ENCODE measurements around the gene LTF.

- no peak for TF ChIP-seq CTCF (IDR thresholded peaks at IDR 0.05; ENCODE audit: low read depth, low read length, missing input control)
- TF ChIP-seq MAX (IDR thresholded peaks at IDR 0.05): no peak
- TF ChIP-seq SP1 (IDR thresholded peaks at IDR 0.05): no peak
- TF ChIP-seq, protein P1, sequence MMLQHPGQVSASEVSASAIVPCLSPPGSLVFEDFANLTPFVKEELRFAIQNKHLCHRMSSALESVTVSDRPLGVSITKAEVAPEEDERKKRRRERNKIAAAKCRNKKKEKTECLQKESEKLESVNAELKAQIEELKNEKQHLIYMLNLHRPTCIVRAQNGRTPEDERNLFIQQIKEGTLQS (IDR thresholded peaks at IDR 0.05): no peak
- TF ChIP-seq JUND (IDR thresholded peaks at IDR 0.05): no peak
- no peak for TF ChIP-seq RAD21 (IDR thresholded peaks at IDR 0.05)
These were observed 25.9 kb downstream of the LTF start for GRCh38 chr3:46438831-46439230.
